Lower leg skin (tissue), 3 donors: Measurements from ENCODE around the gene ILKAP.

Experiments
- POLR2A ChIP-seq, 2 donors: fragments of 450-650 bp; IDR thresholded peaks; one replicate each; pipeline ENCODE4 v1.6.1; 2016 to 2017; ENCODE audit warnings: antibody characterized with exemption in 2 of 2, mild to moderate bottlenecking in 1 of 2, moderate library complexity in 1 of 2
- TF ChIP-seq, protein P1 (sequence below), 3 donors: fragments of 450-650 bp; IDR thresholded peaks; one replicate each; pipeline ENCODE4 v1.5.1; 2016; ENCODE audit warnings: antibody characterized with exemption in 3 of 3, mild to moderate bottlenecking in 3 of 3, moderate library complexity in 2 of 3

DNA sequence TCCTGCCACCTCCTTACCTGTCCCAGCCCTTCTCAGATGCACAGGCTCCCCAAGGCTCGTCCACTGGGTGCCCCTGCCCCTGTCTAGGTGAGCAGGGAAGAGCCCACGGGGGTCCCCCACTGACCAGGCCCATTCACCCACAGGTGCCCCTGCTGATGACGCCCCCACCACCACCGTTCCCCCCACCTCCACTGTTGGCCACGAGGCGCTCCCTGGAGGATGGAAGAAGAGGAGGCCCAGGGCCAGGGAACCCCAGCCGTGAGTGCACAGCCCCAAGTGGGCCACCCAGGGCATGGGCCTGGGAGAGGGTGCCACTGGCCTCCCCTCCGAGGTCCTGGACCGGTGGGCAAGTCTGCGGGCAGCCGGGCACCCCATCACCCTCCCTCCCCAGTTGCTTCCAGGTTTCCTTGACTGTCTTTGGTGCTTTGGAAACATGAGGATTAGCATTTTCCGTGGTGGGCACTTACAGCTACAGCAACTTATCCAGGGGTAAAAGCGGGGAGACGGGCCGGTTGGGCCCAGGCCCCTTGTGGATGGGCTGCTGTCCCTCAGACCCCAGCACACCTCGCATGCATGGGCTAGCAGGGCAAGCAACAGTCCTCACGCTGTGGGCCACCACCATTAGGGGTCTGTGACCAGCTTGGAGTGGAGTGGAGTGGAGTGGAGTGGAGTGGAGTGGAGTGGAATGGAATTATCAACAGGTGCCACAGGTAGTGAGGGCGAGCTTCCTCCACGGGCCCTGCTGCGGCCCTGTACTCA is 78.2 kb downstream of the ILKAP start:
- TF ChIP-seq, protein P1, sequence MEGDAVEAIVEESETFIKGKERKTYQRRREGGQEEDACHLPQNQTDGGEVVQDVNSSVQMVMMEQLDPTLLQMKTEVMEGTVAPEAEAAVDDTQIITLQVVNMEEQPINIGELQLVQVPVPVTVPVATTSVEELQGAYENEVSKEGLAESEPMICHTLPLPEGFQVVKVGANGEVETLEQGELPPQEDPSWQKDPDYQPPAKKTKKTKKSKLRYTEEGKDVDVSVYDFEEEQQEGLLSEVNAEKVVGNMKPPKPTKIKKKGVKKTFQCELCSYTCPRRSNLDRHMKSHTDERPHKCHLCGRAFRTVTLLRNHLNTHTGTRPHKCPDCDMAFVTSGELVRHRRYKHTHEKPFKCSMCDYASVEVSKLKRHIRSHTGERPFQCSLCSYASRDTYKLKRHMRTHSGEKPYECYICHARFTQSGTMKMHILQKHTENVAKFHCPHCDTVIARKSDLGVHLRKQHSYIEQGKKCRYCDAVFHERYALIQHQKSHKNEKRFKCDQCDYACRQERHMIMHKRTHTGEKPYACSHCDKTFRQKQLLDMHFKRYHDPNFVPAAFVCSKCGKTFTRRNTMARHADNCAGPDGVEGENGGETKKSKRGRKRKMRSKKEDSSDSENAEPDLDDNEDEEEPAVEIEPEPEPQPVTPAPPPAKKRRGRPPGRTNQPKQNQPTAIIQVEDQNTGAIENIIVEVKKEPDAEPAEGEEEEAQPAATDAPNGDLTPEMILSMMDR (IDR thresholded peaks at IDR 0.05), result no peak
- no peak for TF ChIP-seq POLR2A (IDR thresholded peaks at IDR 0.05)
